ENCODE data around the gene PPP1R10. TPM values are rescaled to one million over a fixed set of nuclear protein-coding genes. Genes with fewer than 3 reads are reported as not detected.

Gene PPP1R10
- total RNA-seq, 3 donors from 2014 or later, result 68.5 to 80.3 (median 79.2) TPM

DNA sequence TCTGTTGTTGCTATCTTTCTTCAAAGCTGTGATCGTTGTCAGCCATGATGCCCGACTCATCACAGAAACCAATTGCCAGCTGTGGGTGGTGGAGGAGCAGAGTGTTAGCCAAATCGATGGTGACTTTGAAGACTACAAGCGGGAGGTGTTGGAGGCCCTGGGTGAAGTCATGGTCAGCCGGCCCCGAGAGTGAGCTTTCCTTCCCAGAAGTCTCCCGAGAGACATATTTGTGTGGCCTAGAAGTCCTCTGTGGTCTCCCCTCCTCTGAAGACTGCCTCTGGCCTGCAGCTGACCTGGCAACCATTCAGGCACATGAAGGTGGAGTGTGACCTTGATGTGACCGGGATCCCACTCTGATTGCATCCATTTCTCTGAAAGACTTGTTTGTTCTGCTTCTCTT lies 26.5 kb downstream of the PPP1R10 start:
- Histone ChIP-seq H3K4me1 (ENCODE audit: low read depth) (no peaks in the 10 kb centered on the region), H3K36me3 (ENCODE audit: low read depth) (peaks cover 16% of the 10 kb centered on the region), H3K4me3 (no peak overlapping the region), H3K9me3 (no peaks in the 10 kb centered on the region)
- ATAC-seq, result no peak
- TF ChIP-seq, protein P1, sequence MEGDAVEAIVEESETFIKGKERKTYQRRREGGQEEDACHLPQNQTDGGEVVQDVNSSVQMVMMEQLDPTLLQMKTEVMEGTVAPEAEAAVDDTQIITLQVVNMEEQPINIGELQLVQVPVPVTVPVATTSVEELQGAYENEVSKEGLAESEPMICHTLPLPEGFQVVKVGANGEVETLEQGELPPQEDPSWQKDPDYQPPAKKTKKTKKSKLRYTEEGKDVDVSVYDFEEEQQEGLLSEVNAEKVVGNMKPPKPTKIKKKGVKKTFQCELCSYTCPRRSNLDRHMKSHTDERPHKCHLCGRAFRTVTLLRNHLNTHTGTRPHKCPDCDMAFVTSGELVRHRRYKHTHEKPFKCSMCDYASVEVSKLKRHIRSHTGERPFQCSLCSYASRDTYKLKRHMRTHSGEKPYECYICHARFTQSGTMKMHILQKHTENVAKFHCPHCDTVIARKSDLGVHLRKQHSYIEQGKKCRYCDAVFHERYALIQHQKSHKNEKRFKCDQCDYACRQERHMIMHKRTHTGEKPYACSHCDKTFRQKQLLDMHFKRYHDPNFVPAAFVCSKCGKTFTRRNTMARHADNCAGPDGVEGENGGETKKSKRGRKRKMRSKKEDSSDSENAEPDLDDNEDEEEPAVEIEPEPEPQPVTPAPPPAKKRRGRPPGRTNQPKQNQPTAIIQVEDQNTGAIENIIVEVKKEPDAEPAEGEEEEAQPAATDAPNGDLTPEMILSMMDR (IDR thresholded peaks at IDR 0.05), result no peak
- intact Hi-C loops (cut with DNase I, micrococcal nuclease), result no loop called here
- no peak for DNase-seq

- no peak for DNase-seq
- TF ChIP-seq, protein P1 (IDR thresholded peaks at IDR 0.05), result no peak
- intact Hi-C loops (cut with DNase I, micrococcal nuclease), result no loop called here
- H3K36me3 ChIP-seq (ENCODE audit: low read depth), result peaks cover 21% of the 10 kb centered on the region
- H3K9me3 ChIP-seq, result no peaks in the 10 kb centered on the region
- no peak for ATAC-seq
- H3K4me3 ChIP-seq, result no peak overlapping the region
- H3K4me1 ChIP-seq (ENCODE audit: low read depth), result no peaks in the 10 kb centered on the region
Observed at GRCh38 chr6:30589754-30590358, 27.2 kb downstream of the PPP1R10 start.

- intact Hi-C loops (cut with DNase I, micrococcal nuclease), result no loop called here
- Histone ChIP-seq H3K36me3 (ENCODE audit: low read depth) (peaks cover 30% of the 10 kb centered on the region), H3K4me3 (no peak overlapping the region), H3K9me3 (no peaks in the 10 kb centered on the region), H3K4me1 (ENCODE audit: low read depth) (no peaks in the 10 kb centered on the region)
- DNase-seq, result no peak
- TF ChIP-seq, protein P1 (IDR thresholded peaks at IDR 0.05), result no peak
- no peak for ATAC-seq
Observed at GRCh38 chr6:30583921-30584320, 33.1 kb downstream of the PPP1R10 start.

DNA sequence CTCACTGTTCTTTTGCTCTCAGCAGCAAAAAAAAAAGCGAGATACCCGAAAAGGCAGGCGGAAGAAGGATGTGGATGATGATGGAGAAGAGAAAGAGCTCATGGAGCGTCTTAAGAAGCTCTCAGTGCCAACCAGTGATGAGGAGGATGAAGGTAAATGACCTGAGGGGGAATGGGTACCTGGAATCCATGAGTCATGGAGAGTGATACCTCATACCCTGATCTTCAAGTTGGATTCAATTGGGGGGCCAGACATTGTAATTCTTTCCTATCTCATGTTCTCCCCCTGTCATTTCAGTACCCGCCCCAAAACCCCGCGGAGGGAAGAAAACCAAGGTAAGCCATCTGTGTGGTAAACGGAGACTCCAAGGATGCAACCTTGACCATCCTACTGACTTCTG lies 39.0 kb downstream of the PPP1R10 start:
- intact Hi-C loops (cut with DNase I, micrococcal nuclease), result no loop called here

GRCh38 chr6:30573113-30573512 lies 43.9 kb downstream of the PPP1R10 start:
- no peak overlapping the region for H3K4me3 ChIP-seq
- ATAC-seq (no peak), DNase-seq (no peak)
- peaks cover 7% of the 10 kb centered on the region for H3K36me3 ChIP-seq (ENCODE audit: low read depth)
- H3K9me3 ChIP-seq, result no peaks in the 10 kb centered on the region
- intact Hi-C loops (cut with DNase I, micrococcal nuclease), result no loop called here
- TF ChIP-seq, protein P1 (IDR thresholded peaks at IDR 0.05), result no peak
- peaks cover 29% of the 10 kb centered on the region for H3K4me1 ChIP-seq (ENCODE audit: low read depth)

More for the DNA sequence above, 39.0 kb downstream of the PPP1R10 start:
- TF ChIP-seq, protein P1 (IDR thresholded peaks at IDR 0.05), result no peak
- Histone ChIP-seq H3K36me3 (ENCODE audit: low read depth) (peaks cover 20% of the 10 kb centered on the region), H3K4me1 (ENCODE audit: low read depth) (peaks cover 4% of the 10 kb centered on the region), H3K4me3 (no peak overlapping the region), H3K9me3 (no peaks in the 10 kb centered on the region)
- no peak for DNase-seq
- no peak for ATAC-seq

GRCh38 chr6:30572148-30572547 lies 44.9 kb downstream of the PPP1R10 start:
- TF ChIP-seq, protein P1 (IDR thresholded peaks at IDR 0.05), result no peak
- DNase-seq (no peak), ATAC-seq (no peak)
- intact Hi-C loops (cut with DNase I, micrococcal nuclease), result no loop called here
- H3K4me1 ChIP-seq (ENCODE audit: low read depth), result peaks cover 29% of the 10 kb centered on the region
- H3K9me3 ChIP-seq, result no peaks in the 10 kb centered on the region
- H3K36me3 ChIP-seq (ENCODE audit: low read depth), result no peaks in the 10 kb centered on the region
- peak overlapping the region; percentile 65 for H3K4me3 ChIP-seq
